ENCODE data around the gene C1orf115.
A peak's percentile ranks its signal among the peaks of the same experiment; 100 is the strongest.
"Not testable (repeated sequence)": the region's sequence is repeated elsewhere in the genome, so short reads cannot be mapped to it uniquely, and the experiment has no call there.

Gene C1orf115

GRCh38 chr1:220727519-220727918, 37.4 kb downstream of the C1orf115 start:
- no peak for DNase-seq

GRCh38 chr1:220730486-220730885, 40.3 kb downstream of the C1orf115 start:
- DNase-seq, result no peak

GRCh38 chr1:220732137-220732536, 42.0 kb downstream of the C1orf115 start:
- DNase-seq, result no peak

GRCh38 chr1:220732621-220733020, 42.5 kb downstream of the C1orf115 start:
- DNase-seq, result no peak

- peak; percentile 91 for DNase-seq
Measured at GRCh38 chr1:220733086-220733601, 43.0 kb downstream of the C1orf115 start.

GRCh38 chr1:220734571-220735326, 44.6 kb downstream of the C1orf115 start:
- no peak for DNase-seq

- DNase-seq, result not testable (repeated sequence)
Measured at GRCh38 chr1:220736283-220736682, 46.1 kb downstream of the C1orf115 start.

- DNase-seq, result no peak
Measured at GRCh38 chr1:220741349-220741748, 51.2 kb downstream of the C1orf115 start.

GRCh38 chr1:220741825-220742224, 51.7 kb downstream of the C1orf115 start:
- no peak for DNase-seq

GRCh38 chr1:220742520-220742919, 52.4 kb downstream of the C1orf115 start:
- DNase-seq, result no peak

GRCh38 chr1:220746851-220747250, 56.7 kb downstream of the C1orf115 start:
- DNase-seq, result no peak

- no peak for DNase-seq
Measured at GRCh38 chr1:220747437-220748088, 57.4 kb downstream of the C1orf115 start.

- DNase-seq, result peak; percentile 27
Measured at GRCh38 chr1:220748089-220748934, 58.1 kb downstream of the C1orf115 start, which contains the start of gene MTARC2. MTARC2 (plus strand) TSS chr1:220748322; CDS start chr1:220748532, 210 bp downstream.
